ENCODE measurements around the gene CFAP46. TPM values are rescaled to one million over a fixed set of nuclear protein-coding genes. Genes with fewer than 3 reads are reported as not detected.

Gene CFAP46
- total and polyA plus RNA-seq, 12 donors, result 0.15 to 5.5 (median 1.1) TPM; not detected in 3

GRCh38 chr10:132884691-132885271, 57.6 kb downstream of the CFAP46 start:
- H3K4me3 ChIP-seq, result no peak overlapping the region
- WGBS, 4 donors, result 82 to 85% (median 84%) methylated on average over 23 to 28 of the region's 28 CpGs
- no peaks in the 10 kb centered on the region for H3K27me3 ChIP-seq
- no peaks in the 10 kb centered on the region for H3K9me3 ChIP-seq (replicated peaks in 1 of 3)
- no peak overlapping the region for H3K27ac ChIP-seq
- intact Hi-C loops (cut with DNase I), result no loop called here
- DNase-seq, result no peak
- H3K4me1 ChIP-seq (replicated peaks in 1 of 2), result no peaks in the 10 kb centered on the region
- no peaks in the 10 kb centered on the region for H3K36me3 ChIP-seq (replicated peaks in 1 of 2)
- TF ChIP-seq POLR2A (IDR thresholded peaks at IDR 0.05), result no peak
- TF ChIP-seq CTCF (IDR thresholded peaks at IDR 0.05), result no peak

DNA sequence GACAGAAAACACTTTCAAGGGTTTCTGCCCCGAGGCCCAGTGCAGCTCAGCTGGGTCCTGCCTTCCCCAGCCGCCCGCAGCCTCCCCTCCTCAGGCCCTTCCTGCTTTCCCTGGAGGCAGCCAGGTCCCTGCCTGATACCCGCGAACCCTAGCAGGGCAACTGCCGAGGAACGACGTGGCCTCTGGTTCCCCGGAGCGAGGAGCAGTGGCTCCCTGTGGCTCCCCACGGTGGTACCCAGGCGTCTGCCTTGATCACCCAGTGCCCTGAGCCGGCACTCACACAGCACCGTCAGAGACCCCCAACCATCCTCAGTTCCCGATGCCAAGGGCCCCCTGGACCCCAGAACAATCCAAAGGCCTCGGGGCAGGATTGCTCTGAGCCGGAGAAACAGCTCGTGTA, 58.3 kb downstream of the CFAP46 start:
- H3K36me3 ChIP-seq (replicated peaks in 1 of 2), result no peaks in the 10 kb centered on the region
- peaks cover under 1% of the 10 kb centered on the region for H3K27me3 ChIP-seq
- 74 to 84% (median 78%) methylated on average over 9 to 18 of the region's 18 CpGs for WGBS, 4 donors
- no peak overlapping the region for H3K4me3 ChIP-seq
- intact Hi-C loops (cut with DNase I), result no loop called here
- TF ChIP-seq POLR2A (IDR thresholded peaks at IDR 0.05), result no peak
- TF ChIP-seq CTCF (IDR thresholded peaks at IDR 0.05), result no peak
- DNase-seq, result no peak
- H3K9me3 ChIP-seq (replicated peaks in 1 of 3), result no peaks in the 10 kb centered on the region
- no peak overlapping the region for H3K27ac ChIP-seq
- no peaks in the 10 kb centered on the region for H3K4me1 ChIP-seq (replicated peaks in 1 of 2)

- intact Hi-C loops (cut with DNase I), result no loop called here
- Histone ChIP-seq H3K27me3 (peaks cover 7% of the 10 kb centered on the region), H3K36me3 (replicated peaks in 1 of 2) (no peaks in the 10 kb centered on the region), H3K27ac (no peak overlapping the region), H3K4me3 (no peak overlapping the region), H3K9me3 (replicated peaks in 1 of 3) (no peaks in the 10 kb centered on the region), H3K4me1 (replicated peaks in 1 of 2) (no peaks in the 10 kb centered on the region)
- TF ChIP-seq POLR2A (IDR thresholded peaks at IDR 0.05) (no peak), CTCF (IDR thresholded peaks at IDR 0.05) (no peak)
- DNase-seq, result no peak
- 62 to 80% (median 75%) methylated on average over 20 of the region's 20 CpGs for WGBS, 4 donors
Measured at GRCh38 chr10:132883391-132883881, 58.9 kb downstream of the CFAP46 start.

GRCh38 chr10:132882069-132882951, 60.1 kb downstream of the CFAP46 start:
- no peak overlapping the region for H3K4me3 ChIP-seq
- intact Hi-C loops (cut with DNase I), result no loop called here
- 71 to 85% (median 81%) methylated on average over 18 of the region's 18 CpGs for WGBS, 4 donors

More at GRCh38 chr10:132882069-132882951, 60.1 kb downstream of the CFAP46 start:
- no peak overlapping the region for H3K27ac ChIP-seq
- H3K36me3 ChIP-seq (replicated peaks in 1 of 2), result no peaks in the 10 kb centered on the region
- TF ChIP-seq POLR2A (IDR thresholded peaks at IDR 0.05), result no peak
- no peak for TF ChIP-seq CTCF (IDR thresholded peaks at IDR 0.05)
- peaks cover 17% of the 10 kb centered on the region for H3K27me3 ChIP-seq
- no peak for DNase-seq
- no peaks in the 10 kb centered on the region for H3K9me3 ChIP-seq (replicated peaks in 1 of 3)
- H3K4me1 ChIP-seq (replicated peaks in 1 of 2), result no peaks in the 10 kb centered on the region

Data from adrenal gland (tissue), 12 donors.